Adrenal gland (tissue), 12 donors: ENCODE data around the gene OGA. TPM values are rescaled to one million over a fixed set of nuclear protein-coding genes. Genes with fewer than 3 reads are reported as not detected.

Source experiments
- DNase-seq, 7 donors: peaks; one replicate each; pipeline ENCODE4 v3.0.0-alpha.2; 2019 to 2020
- H3K27ac ChIP-seq, 5 donors: fragments of 200-600 bp; sonication (generic) in 4 of 5; 1 replicate in 3 of 5; 2 replicates in 2 of 5; pipeline versions ENCODE4 v1.5.1 to v1.8.0; 2016 to 2020; ENCODE audit warnings: mild to moderate bottlenecking in 1 of 5
- H3K27me3 ChIP-seq: fragments of 200-600 bp; 2 replicates; pipeline ENCODE4 v1.8.0; 2021
- H3K36me3 ChIP-seq, 2 donors: fragments of 200-600 bp; replicated peaks in 1 of 2; 1 replicate in 1 of 2; 2 replicates in 1 of 2; pipeline versions ENCODE4 v1.5.1 to v1.8.0; 2018 to 2022
- H3K4me1 ChIP-seq, 2 donors: fragments of 200-600 bp; replicated peaks in 1 of 2; 1 replicate in 1 of 2; 2 replicates in 1 of 2; pipeline versions ENCODE4 v1.5.1 to v1.8.0; 2018 to 2021
- H3K4me3 ChIP-seq, 4 donors: fragments of 200-600 bp; sonication (generic) in 3 of 4; one replicate each; pipeline ENCODE4 v1.5.1; 2016 to 2018
- H3K9me3 ChIP-seq, 3 donors: fragments of 200-600 bp; sonication (generic) in 1 of 3; replicated peaks in 1 of 3; 1 replicate in 2 of 3; 2 replicates in 1 of 3; pipeline versions ENCODE4 v1.5.1 to v1.8.0; 2016 to 2021
- CTCF ChIP-seq, 6 experiments: fragments of 450-650 bp in 4 of 6; fragments of 200-600 bp in 2 of 6; sonication (generic) in 1 of 6; IDR thresholded peaks; 1 replicate in 5 of 6; 2 replicates in 1 of 6; pipeline versions ENCODE4 v1.5.1 to v1.8.0; 2016 to 2021; ENCODE audit warnings: antibody characterized with exemption in 6 of 6, mild to moderate bottlenecking in 2 of 6, moderate library complexity in 1 of 6
- POLR2A ChIP-seq, 2 donors: fragments of 450-650 bp; IDR thresholded peaks; one replicate each; pipeline ENCODE4 v1.6.1; 2017; ENCODE audit warnings: antibody characterized with exemption in 2 of 2, mild to moderate bottlenecking in 2 of 2, moderate library complexity in 1 of 2
- whole genome bisulfite sequencing, 4 donors: extraction: QIAGEN DNeasy Blood & Tissue Kit in 2 of 4; methylation state at CpG; one replicate each; pipeline versions ENCODE4 v1.1.5 to v1.1.7; 2013 to 2017; 5-methylcytosine and 5-hydroxymethylcytosine counted together
- intact Hi-C, 2 donors: fragments of 100-400 bp; cut with DNase I; formaldehyde crosslinking; loops; one replicate each; pipeline versions ENCODE4 v1.14.1 to v1.15.0; 2022 to 2023
- polyA plus RNA-seq, 3 donors: library from polyadenylated mRNA; stranded (reverse); fragments of 200-250 nt in 2 of 3; fragments of 350-450 nt in 1 of 3; fragmentation: Illumina TruSeq in 1 of 3; extraction: RNeasy Lipid Tissue Mini Kit (QIAGEN cat#74804) in 1 of 3; gene quantifications; one replicate each; pipeline ENCODE4 v1.2.3, GENCODE V29; 2013 to 2014
- total RNA-seq, 9 donors: library from RNA; depleted of rRNA in 4 of 9; stranded (reverse); fragments of >200 nt in 4 of 9; fragments of 120-200 nt in 1 of 9; fragmentation: NEBNext Ultra II Directional in 1 of 9; extraction: Animal tissue kit (Norgen Biotek cat#: 25700) in 1 of 9; gene quantifications; one replicate each; pipeline versions ENCODE4 v1.1.0 to v1.2.4, GENCODE V29; 2013 to 2023
- donor health status: healthy with polysubstance abuse.
- donor health status: Bipolar disorder and iron deficiency.
- donor health status: DM: yes; HTN: yes; CAD: no.
- donor health status: DM: no; HTN: no; CAD: no.
- donor health status: DM: no; HTN: no; CAD: no.
- donor health status: DM: yes; HTN: yes; CAD: no.

OGA gene
- total and polyA plus RNA-seq, 12 donors: 32.8 to 119 (median 72.0) TPM

GRCh38 chr10:101772895-101773761, 45.1 kb downstream of the OGA start:
- Histone ChIP-seq H3K4me1 (peaks cover 5 to 8% of the 10 kb centered on the region in 2 donors), H3K27ac (no peak overlapping the region), H3K4me3 (no peak overlapping the region), H3K27me3 (peaks cover 68% of the 10 kb centered on the region), H3K36me3 (no peaks in the 10 kb centered on the region), H3K9me3 (no peaks in the 10 kb centered on the region)
- DNase-seq: no peak
- WGBS, 4 donors: 31 to 39% (median 36%) methylated on average over 19 to 21 of the region's 21 CpGs
- intact Hi-C loops: no loop called here
- no peak for TF ChIP-seq CTCF (IDR thresholded peaks at IDR 0.05)
- TF ChIP-seq POLR2A (IDR thresholded peaks at IDR 0.05): no peak

- no peak overlapping the region for H3K4me3 ChIP-seq
- peaks cover 66% of the 10 kb centered on the region for H3K27me3 ChIP-seq
- 65 to 100% (median 71%) methylated on average over 2 to 6 of the region's 6 CpGs for WGBS, 4 donors
- no peak for DNase-seq
- H3K27ac ChIP-seq: no peak overlapping the region
- intact Hi-C loops: no loop called here
- peaks cover 5 to 8% of the 10 kb centered on the region in 2 donors for H3K4me1 ChIP-seq
- H3K9me3 ChIP-seq: no peaks in the 10 kb centered on the region
- TF ChIP-seq POLR2A (IDR thresholded peaks at IDR 0.05): no peak
- H3K36me3 ChIP-seq: no peaks in the 10 kb centered on the region
Measured at GRCh38 chr10:101772017-101772894, 46.0 kb downstream of the OGA start.

GRCh38 chr10:101771380-101771779, 46.9 kb downstream of the OGA start:
- Histone ChIP-seq H3K9me3 (no peaks in the 10 kb centered on the region), H3K27ac (no peak overlapping the region), H3K4me1 (peaks cover 5 to 7% of the 10 kb centered on the region in 2 donors), H3K36me3 (no peaks in the 10 kb centered on the region), H3K4me3 (no peak overlapping the region), H3K27me3 (peaks cover 60% of the 10 kb centered on the region)
- no peak for TF ChIP-seq POLR2A (IDR thresholded peaks at IDR 0.05)
- TF ChIP-seq CTCF (IDR thresholded peaks at IDR 0.05): no peak
- WGBS, 4 donors: 89 to 95% (median 91%) methylated on average over 7 to 10 of the region's 10 CpGs
- intact Hi-C loops: no loop called here
- no peak for DNase-seq

GRCh38 chr10:101770331-101771215, 47.7 kb downstream of the OGA start:
- 77 to 89% (median 80%) methylated on average over 24 to 41 of the region's 41 CpGs for WGBS, 4 donors
- intact Hi-C loops: no loop called here
- no peak overlapping the region for H3K4me3 ChIP-seq
- H3K4me1 ChIP-seq: peaks cover 4% of the 10 kb centered on the region in 2 donors
- DNase-seq: no peak
- no peak overlapping the region for H3K27ac ChIP-seq
- H3K36me3 ChIP-seq: no peaks in the 10 kb centered on the region
- TF ChIP-seq CTCF (IDR thresholded peaks at IDR 0.05) (no peak), POLR2A (IDR thresholded peaks at IDR 0.05) (no peak)
- peaks cover 54% of the 10 kb centered on the region for H3K27me3 ChIP-seq
- H3K9me3 ChIP-seq: no peaks in the 10 kb centered on the region
